ENCODE data around the gene LELP1. TPM values are rescaled to one million over a fixed set of nuclear protein-coding genes. Genes with fewer than 3 reads are reported as not detected.
A peak's percentile ranks its signal among the peaks of the same experiment; 100 is the strongest.

Gene LELP1
- total and polyA plus RNA-seq, 10 of the 15 experiments (the other 5 are each of a cell fraction or from before 2014, with no cell fraction given) = not detected

DNA sequence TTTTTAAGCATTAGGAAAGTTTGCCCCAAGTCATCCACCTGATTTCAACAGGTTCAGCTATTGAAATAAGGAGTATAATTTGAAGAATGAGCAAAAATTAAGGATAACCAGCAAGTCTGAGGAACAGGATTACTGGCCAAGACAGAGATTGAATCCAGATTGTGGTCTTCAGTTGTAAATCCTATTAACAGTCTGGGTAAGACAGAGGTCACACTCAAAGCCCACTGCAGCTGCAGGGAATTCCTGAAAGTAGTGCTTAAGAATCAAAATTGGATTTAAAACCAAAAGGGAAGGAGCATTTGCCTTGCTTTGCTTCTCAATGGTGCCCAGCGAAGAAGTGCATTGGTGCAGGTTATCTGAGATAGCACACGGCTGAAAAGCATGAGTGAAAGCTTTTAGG, 49.8 kb downstream of the LELP1 start:
- in situ Hi-C loops (cut with MboI) (no loop called here), intact Hi-C loops (cut with micrococcal nuclease; ENCODE audit: unreplicated experiment) (no loop called here)
- POLR2A ChIA-PET = interaction anchor here (0.9 to 2.1 kb wide), 3 partner anchors 9 to 90 kb away, joined by 3 to 11 read pairs (median 4); no protein-coding TSS in a partner anchor
- CTCF ChIA-PET = interaction anchor here (0.6 to 5.6 kb wide), 18 partner anchors 10 to 518 kb away, joined by 3 to 27 read pairs (median 5); no protein-coding TSS in a partner anchor
- TF ChIP-seq SP1 (IDR thresholded peaks at IDR 0.05; ENCODE audit: low read depth, low read length) = no peak
- no peak for TF ChIP-seq SMC3 (IDR thresholded peaks at IDR 0.05; ENCODE audit: borderline replicate concordance, low read length)
- TF ChIP-seq ASH2L (IDR thresholded peaks at IDR 0.05; ENCODE audit: borderline replicate concordance, low read depth) = no peak
- RAD21 ChIA-PET (ENCODE audit: unreplicated experiment) = interaction anchor here (1.2 to 3.5 kb wide), 3 partner anchors 10 to 22 kb away, joined by 3 to 26 read pairs (median 3); no protein-coding TSS in a partner anchor
- H3K27me3 ChIP-seq (replicated peaks in 1 of 2; ENCODE audit: control insufficient read depth in 2 of 2, insufficient read depth in 2 of 2, low read length in 1 of 2) = no peaks in the 10 kb centered on the region
- ATAC-seq = no peak
- H3K9me3 ChIP-seq (replicated peaks; ENCODE audit: control insufficient read depth, insufficient read depth, low read length) = no peaks in the 10 kb centered on the region
- H3K4me1 ChIP-seq (ENCODE audit: control insufficient read depth, insufficient read depth, low read length) = no peaks in the 10 kb centered on the region
- H4K20me1 ChIP-seq (ENCODE audit: control insufficient read depth, insufficient read depth) = no peaks in the 10 kb centered on the region
- no peak overlapping the region for H3K4me3 ChIP-seq
- H2AFZ ChIP-seq (ENCODE audit: control insufficient read depth, low read depth, low read length) = no peak overlapping the region
- WGBS (ENCODE audit: insufficient coverage, insufficient replicate concordance, low lambda C conversion rate, missing lambda C conversion rate) = 42% methylated on average over 2 of the region's 2 CpGs
- no peaks in the 10 kb centered on the region for H3K79me2 ChIP-seq (ENCODE audit: control insufficient read depth, insufficient read depth, low read length)
- H3K36me3 ChIP-seq (ENCODE audit: control insufficient read depth in 2 of 2, insufficient read depth in 2 of 2, low read length in 1 of 2) = no peaks in the 10 kb centered on the region
- H3K4me2 ChIP-seq (ENCODE audit: control insufficient read depth, insufficient read depth) = no peak overlapping the region
- no peak overlapping the region for H3K9ac ChIP-seq (ENCODE audit: control insufficient read depth, insufficient read depth, low read length)
- no peak overlapping the region for H3K27ac ChIP-seq (ENCODE audit: control insufficient read depth, insufficient read depth)
- SMC1A ChIA-PET (ENCODE audit: uncharacterized antibody, unreplicated experiment) = interaction anchor here (0.7 to 5.2 kb wide), 10 partner anchors 9 to 92 kb away, joined by 3 to 42 read pairs (median 10); no protein-coding TSS in a partner anchor
- DNase-seq (ENCODE audit: low read depth, low spot score) = no peak
- no peak for FAIRE-seq
- no TSS peak for BruUV-seq (replicated peaks)

GRCh38 chr1:153253693-153254092, 50.5 kb downstream of the LELP1 start:
- peak overlapping the region; percentile 22 for H2AFZ ChIP-seq (ENCODE audit: control insufficient read depth, low read depth, low read length)
- ATAC-seq (peak; percentile 92), DNase-seq (ENCODE audit: low read depth, low spot score) (no peak), FAIRE-seq (no peak)
- no peaks in the 10 kb centered on the region for H3K36me3 ChIP-seq (ENCODE audit: control insufficient read depth in 2 of 2, insufficient read depth in 2 of 2, low read length in 1 of 2)
- no TSS peak for BruUV-seq (replicated peaks)
- no peaks in the 10 kb centered on the region for H3K4me1 ChIP-seq (ENCODE audit: control insufficient read depth, insufficient read depth, low read length)
- H3K27me3 ChIP-seq (replicated peaks in 1 of 2; ENCODE audit: control insufficient read depth in 2 of 2, insufficient read depth in 2 of 2, low read length in 1 of 2) = no peaks in the 10 kb centered on the region
- intact Hi-C loops (cut with micrococcal nuclease; ENCODE audit: unreplicated experiment) = no loop called here
- ChIA-PET CTCF (interaction anchor here (1.0 to 5.6 kb wide), 15 partner anchors 9 to 385 kb away, joined by 3 to 27 read pairs (median 6); no protein-coding TSS in a partner anchor), SMC1A (ENCODE audit: uncharacterized antibody, unreplicated experiment) (interaction anchor here (0.6 to 5.2 kb wide), 11 partner anchors 9 to 1328 kb away, joined by 3 to 42 read pairs (median 7); no protein-coding TSS in a partner anchor), POLR2A (interaction anchor here (0.7 to 2.1 kb wide), 4 partner anchors 9 to 90 kb away, joined by 3 to 11 read pairs (median 4); no protein-coding TSS in a partner anchor), RAD21 (ENCODE audit: unreplicated experiment) (interaction anchor here (0.7 to 3.5 kb wide), 4 partner anchors 9 to 23 kb away, joined by 3 to 26 read pairs (median 3); no protein-coding TSS in a partner anchor)
- no peak overlapping the region for H3K27ac ChIP-seq (ENCODE audit: control insufficient read depth, insufficient read depth)
- in situ Hi-C loops (cut with MboI) = no loop called here
- no peak overlapping the region for H3K4me2 ChIP-seq (ENCODE audit: control insufficient read depth, insufficient read depth)
- 0% methylated on average over 1 of the region's 1 CpG for WGBS (ENCODE audit: insufficient coverage, insufficient replicate concordance, low lambda C conversion rate, missing lambda C conversion rate)
- H3K9me3 ChIP-seq (replicated peaks; ENCODE audit: control insufficient read depth, insufficient read depth, low read length) = no peaks in the 10 kb centered on the region
- no peaks in the 10 kb centered on the region for H4K20me1 ChIP-seq (ENCODE audit: control insufficient read depth, insufficient read depth)
- no peaks in the 10 kb centered on the region for H3K79me2 ChIP-seq (ENCODE audit: control insufficient read depth, insufficient read depth, low read length)
- no peak overlapping the region for H3K4me3 ChIP-seq
- H3K9ac ChIP-seq (ENCODE audit: control insufficient read depth, insufficient read depth, low read length) = no peak overlapping the region
- no peak for TF ChIP-seq FOXM1 (IDR thresholded peaks at IDR 0.05; ENCODE audit: low read depth, low read length)
- TF ChIP-seq TCF12 (IDR thresholded peaks at IDR 0.05; ENCODE audit: low read depth, low read length) = no peak
- TF ChIP-seq, protein P1, sequence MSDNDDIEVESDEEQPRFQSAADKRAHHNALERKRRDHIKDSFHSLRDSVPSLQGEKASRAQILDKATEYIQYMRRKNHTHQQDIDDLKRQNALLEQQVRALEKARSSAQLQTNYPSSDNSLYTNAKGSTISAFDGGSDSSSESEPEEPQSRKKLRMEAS (IDR thresholded peaks at IDR 0.05; ENCODE audit: low read depth, low read length) = no peak
- no peak for TF ChIP-seq EGR1 (IDR thresholded peaks at IDR 0.05; ENCODE audit: borderline replicate concordance in 1 of 2, low read depth in 2 of 2, low read length in 2 of 2)
- no peak for TF ChIP-seq NFYB (IDR thresholded peaks at IDR 0.05; ENCODE audit: insufficient read depth, low read depth, low read length)
- no peak for TF ChIP-seq ZBTB33 (IDR thresholded peaks at IDR 0.05)
- no peak for TF ChIP-seq SUZ12 (IDR thresholded peaks at IDR 0.05; ENCODE audit: unreplicated experiment)
- no peak for TF ChIP-seq ZBTB4 (CRISPR knock-in tag; IDR thresholded peaks at IDR 0.05)

All from GM12878 (cell line).